ENCODE data around the gene ODAD4.

The ODAD4 gene, protein sequence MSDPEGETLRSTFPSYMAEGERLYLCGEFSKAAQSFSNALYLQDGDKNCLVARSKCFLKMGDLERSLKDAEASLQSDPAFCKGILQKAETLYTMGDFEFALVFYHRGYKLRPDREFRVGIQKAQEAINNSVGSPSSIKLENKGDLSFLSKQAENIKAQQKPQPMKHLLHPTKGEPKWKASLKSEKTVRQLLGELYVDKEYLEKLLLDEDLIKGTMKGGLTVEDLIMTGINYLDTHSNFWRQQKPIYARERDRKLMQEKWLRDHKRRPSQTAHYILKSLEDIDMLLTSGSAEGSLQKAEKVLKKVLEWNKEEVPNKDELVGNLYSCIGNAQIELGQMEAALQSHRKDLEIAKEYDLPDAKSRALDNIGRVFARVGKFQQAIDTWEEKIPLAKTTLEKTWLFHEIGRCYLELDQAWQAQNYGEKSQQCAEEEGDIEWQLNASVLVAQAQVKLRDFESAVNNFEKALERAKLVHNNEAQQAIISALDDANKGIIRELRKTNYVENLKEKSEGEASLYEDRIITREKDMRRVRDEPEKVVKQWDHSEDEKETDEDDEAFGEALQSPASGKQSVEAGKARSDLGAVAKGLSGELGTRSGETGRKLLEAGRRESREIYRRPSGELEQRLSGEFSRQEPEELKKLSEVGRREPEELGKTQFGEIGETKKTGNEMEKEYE

DNA sequence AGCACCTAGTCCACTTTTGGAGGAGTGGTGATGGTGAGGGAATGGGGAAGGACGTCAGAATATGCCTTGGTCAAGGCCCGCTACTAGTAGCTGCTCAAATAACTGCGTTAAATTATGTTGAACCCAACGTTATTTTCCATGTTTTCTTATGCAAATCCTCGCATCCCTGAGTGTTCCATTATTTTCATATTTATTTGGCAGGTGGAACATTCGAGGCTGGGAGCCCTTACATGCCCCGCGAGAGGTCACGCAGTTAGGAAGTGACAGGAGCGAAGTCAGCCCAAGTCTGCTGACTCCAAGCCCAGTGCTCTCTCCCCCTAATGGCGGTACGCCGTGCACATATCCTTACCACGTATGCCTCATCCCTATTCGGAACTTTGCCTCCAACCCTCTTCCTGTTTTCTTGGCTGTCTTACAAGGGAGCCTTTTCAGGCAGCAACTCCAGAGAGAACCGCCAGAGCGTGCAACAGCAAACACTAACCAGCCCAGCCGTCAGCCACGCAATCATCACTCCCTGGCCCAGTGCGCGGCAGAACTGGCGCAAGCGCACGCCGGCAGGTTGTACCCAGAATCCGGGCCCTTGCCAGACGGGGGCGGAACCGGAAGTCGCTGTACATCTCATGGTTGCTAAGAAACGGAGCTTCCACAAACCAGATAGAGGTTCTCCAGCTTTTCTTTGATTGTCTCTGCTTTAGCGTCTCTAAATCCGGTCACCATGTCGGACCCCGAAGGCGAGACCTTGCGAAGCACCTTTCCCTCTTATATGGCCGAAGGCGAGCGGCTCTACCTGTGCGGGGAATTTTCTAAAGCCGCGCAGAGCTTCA lies at the start of gene ODAD4:
ODAD4 (plus strand) TSS at position 609 of the 824 bp plus-strand sequence; CDS start at position 716, 107 bp downstream.
- DNase-seq: peak; percentile 96

DNA sequence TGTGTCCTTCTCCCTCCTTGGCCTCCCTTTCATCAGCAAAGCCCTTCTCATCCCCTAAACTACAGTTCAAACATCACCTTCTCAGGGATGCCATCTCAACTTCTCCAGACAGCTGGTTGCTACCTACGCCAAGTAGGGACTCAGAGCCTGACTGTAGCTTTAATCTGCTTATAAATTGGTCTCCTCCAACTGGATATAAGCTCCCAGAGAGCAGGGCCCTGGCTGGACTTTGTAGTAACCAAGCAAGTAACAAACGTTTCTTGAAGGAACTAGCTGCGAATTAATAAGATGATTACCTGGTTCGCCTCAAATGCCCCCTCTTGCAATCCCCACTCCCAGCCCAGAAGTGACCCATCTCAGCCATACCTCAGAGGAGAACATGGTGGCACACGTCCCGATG lies 47.7 kb upstream of the ODAD4 start:
- DNase-seq: no peak

DNA sequence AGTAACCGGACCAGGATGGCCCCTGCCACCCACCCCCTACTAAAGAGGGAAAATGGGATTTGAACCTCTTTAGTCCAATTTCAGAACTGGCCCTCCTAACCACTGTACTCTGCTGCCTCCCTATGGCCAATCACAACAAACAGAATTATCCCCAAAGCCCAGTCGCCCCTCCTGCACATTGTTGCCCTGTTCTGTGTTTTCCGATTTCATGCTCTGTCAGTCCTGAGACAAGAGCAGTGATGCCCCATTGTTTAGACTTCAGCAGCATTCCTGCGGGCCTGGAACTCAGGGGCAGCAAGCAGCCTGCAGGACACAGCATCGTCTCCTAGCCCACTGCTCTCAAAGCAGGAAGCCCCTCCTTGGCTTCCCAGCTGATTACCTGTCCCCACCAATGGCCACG lies 44.7 kb upstream of the ODAD4 start:
- peak; percentile 8 for DNase-seq

DNA sequence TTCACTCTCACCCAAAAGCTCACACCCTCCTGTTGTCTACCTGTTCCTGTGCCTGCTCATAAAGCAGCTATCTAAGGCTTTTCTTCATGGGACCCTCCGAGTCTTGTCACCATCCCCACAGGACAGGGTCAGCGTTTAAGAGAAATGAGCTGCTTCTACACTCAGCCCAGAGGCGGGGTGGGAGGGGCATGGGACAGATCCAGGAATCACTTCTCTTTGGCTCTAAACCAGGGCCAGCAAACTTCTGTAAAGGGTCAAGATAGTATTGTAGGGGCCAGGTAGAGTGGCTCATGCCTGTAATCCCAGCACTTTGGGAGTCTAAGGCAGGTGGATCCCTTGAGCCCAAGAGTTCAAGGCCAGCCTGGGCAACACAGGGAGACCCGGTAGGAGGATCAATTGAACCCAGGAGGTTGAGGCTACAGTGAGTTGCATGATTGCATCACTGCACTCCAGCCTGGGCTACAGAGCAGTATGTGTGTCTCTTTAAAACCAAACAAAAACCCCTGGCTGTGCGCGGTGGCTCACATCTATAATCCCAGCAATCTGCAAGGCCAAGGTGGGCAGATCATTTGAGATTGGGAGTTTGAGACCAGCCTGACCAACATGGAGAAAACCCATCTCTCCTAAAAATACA lies 42.0 kb upstream of the ODAD4 start:
- no peak for DNase-seq

DNA sequence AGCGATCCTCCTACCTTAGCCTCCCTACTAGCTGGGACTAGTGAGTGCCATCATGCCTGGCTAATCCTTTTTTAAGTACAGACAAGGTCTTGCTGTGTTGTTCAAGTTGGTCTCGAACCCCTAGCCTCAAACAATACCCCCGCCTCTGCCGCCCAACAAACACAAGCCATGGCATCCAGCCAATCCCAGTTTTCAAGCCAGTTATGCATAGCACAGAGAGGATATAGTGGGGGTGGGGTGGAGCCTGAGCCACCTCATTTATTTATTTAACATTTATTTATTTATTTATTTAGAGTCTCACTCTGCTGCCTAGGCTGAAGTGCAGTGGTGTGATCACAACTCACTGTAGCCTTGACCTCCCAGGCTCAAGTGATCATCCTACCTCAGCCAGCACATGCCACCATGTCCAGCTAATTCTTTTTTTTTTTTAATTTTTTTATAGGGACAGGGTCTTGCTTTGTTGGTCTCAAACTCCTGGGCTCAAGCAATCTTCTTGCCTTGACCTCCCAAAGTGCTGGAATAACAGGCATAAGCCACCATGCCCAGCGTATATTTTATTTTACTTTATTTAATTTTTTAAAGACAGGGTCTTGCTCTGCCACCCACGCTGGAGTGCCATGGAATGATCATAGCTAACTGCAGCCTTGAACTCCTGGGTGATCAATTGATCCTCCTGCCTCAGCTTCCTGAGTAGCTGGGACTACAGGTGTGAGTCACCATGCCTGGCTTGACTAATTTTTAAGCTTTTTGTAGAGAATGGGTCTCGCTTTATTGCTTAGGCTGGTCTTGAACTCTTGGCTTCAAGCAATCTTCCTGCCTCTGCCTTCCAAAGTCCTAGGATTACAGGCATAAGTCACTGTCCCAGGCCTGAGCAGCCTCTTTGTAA lies 39.0 kb upstream of the ODAD4 start:
- no peak for DNase-seq

DNA sequence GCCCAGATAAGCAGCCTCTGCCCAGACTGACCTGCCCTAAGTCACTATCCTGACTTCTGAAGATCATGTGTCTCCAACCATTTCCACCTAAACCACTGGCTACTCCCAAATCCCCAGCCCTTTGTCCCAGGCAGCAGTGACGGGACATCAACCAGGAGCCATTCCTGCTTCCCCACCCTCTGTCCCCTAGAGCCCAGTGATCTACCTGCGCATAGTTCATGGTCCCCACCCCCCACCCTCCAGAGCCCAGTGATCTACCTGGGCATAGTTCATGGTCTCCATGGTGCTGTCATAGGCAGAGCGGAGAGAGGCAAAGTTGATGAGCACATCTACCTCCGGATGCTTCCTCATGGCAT lies 38.4 kb upstream of the ODAD4 start:
- DNase-seq: no peak

DNA sequence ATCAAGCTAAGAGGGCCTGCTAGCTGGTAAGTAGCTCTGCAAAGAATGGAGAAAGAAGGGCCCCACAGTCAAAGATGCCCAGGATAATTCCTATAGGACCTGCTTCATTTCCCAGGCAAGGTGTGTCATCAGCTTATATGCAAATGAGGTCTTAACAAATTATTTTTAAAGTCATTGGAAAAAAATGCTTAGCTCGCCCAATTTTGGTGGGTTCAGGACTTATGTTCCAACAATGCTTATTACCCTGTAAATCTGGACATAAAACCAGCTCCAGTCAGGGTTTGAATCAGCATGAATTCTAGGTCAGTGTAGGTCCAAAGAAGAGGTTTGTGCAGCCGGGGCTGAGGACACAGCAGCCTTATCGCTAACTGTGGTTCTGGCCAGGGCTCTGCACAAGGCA lies 37.0 kb upstream of the ODAD4 start:
- DNase-seq: no peak

DNA sequence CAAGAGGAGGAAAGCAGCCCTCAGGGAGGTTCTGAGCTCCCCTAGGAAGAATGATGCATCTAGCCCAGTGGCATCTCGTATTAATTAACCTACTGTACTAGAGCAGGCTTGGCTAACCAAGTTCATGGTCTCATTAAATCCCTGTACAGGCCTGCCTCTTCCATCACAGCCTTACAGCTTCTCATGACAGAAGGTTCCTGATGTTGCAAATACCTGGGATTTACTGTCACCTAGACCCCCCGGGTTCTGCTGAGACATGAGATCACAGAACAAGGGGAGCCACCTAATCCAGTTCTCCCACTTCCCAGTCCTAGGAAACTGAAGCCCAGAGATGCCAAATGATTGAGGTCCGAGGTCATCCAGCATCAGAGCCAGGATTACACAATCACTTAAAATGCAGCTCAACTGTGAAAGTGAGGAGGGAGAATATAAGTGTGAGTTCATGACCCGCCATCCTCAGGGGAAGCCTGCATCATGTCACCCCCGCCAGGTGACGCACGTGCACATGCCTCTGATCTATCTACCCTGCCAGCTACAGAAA lies 35.6 kb upstream of the ODAD4 start:
- no peak for DNase-seq

DNA sequence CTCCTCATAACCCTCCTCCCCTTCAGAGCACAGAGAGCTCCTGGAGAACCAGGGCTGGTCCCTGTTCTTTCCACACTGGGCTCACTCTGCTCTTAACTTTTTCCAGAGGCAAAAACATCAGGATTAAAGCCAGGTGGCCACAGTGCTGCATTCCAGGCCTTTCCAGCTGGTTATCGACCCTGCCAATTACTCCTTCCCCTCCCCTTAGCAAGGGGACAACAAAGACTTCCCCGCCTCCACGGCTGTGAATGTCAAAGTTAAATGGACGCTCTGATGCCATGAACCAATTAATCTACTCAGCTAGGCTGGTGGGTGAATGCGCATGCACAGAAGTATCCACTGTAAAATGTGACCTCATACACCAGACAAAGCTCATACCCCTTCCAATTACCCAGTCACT lies 34.8 kb upstream of the ODAD4 start:
- DNase-seq: no peak

DNA sequence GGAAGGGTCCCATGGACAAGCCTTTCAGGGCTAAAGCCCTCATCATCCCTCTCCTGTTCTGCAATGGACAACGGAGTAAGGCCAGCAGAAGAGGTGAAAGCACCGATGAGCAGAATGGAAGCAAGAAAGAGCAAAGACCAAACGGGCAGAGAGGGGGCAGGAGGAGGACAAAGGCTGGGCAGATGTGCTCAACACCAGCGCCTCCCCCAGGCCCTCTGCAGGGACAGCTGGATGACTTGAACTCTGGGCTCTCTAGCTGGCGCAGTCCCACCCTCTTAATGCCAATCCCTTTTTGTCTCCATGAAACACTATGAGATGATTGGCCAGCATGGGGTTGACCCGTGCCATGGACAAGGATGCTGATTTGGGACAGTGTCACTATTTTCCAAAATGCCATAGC lies 33.7 kb upstream of the ODAD4 start:
- DNase-seq: no peak

DNA sequence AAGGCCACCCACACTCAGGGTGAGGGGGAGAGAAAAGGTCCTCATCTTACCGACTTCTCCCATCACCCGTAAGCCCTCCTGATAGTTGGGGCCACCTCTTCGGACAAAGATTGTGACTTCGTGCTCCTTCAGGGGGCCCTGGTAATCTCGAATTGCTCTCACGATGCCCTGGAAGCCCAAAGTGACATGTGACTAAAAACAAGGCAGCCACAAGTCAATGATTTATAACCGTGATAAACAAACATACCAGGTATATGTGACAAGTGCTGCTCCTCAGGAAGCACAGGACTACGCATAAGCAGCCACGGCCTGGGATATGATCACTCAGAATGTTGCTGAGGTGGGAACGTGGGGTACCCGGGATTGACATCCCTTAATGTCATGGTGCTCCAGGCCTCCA lies 28.8 kb upstream of the ODAD4 start:
- no peak for DNase-seq

DNA sequence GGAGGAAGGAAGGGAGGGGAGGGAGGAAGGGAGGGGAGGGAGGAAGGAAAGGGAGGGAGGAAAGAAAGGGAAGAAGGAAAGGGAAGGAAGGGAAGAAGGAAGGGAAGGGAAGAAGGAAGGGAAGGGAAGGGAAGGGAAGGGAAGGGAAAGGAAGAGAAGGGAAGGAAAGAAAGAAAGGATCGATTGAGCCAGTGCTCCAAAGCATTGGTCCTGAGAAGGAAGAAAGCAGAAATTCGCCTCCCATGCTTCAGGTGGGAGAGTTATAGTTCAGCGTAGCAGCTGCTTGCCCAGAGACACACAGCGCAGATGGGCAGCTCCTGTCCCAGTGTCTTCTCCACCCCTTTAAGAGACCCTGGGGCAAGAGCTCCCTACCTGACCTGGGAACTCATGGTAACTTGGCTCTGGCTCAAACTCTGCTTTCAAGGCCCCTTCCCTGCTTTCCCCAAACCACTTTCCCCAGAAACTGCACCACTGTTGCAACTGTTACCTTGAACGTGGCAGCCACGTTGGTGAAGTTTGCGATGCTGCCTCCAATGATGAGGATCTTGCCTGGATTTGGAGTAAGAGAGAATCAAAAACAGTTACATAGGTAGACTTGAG lies 26.1 kb upstream of the ODAD4 start:
- DNase-seq: no peak

DNA sequence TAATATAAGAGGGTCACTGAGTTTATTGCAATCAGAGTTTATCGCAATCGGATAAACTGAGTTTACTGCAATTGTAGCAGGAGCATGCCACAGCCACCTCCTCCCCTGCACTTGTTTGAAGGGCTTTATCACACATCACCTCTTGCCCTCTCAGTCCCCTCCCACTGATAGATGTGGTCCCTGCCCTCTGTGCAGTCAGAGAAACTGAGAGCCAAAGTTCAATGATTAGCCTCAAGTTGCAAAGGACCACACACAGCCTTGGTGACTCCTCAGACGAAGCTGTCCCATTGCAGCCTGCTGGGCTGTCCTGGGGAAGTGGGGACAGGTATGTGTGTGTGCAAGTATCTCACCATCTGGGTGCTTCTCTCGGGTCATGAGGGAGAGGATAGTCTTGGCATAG lies 25.2 kb upstream of the ODAD4 start:
- no peak for DNase-seq

DNA sequence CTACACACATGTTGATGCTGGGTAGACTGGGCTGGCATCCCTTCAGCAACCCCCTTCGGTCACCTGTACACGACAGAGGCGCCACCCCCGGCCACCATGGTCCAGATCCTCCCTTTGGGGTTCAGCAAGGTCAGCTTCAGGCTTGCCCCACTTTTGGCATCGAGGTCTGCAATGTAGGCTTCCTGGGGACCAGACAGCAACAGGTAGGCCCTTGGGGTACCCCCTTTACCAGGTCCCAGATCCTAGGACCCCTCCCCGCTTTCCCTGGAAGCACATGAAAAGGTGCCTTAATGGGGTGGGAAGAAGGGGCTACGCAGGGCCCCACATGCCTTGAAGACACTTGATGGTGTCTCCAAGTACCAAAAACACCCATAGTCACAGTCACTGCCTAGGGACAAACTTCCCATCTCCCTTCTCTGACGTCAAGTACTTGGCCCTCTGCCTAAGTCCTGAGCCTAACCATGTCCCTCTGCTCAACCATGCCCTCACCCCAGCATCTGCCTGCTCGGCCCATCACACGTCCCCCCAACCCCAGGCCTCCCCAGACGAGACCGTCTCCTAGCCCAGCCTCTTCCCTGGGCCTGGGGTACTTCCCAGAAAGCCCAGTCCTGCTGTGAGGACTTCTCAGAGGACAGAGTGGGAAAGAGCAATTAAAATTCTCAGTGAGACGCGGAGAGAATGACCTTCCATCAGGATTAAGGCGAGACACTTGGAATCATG lies 23.8 kb upstream of the ODAD4 start:
- DNase-seq: no peak

DNA sequence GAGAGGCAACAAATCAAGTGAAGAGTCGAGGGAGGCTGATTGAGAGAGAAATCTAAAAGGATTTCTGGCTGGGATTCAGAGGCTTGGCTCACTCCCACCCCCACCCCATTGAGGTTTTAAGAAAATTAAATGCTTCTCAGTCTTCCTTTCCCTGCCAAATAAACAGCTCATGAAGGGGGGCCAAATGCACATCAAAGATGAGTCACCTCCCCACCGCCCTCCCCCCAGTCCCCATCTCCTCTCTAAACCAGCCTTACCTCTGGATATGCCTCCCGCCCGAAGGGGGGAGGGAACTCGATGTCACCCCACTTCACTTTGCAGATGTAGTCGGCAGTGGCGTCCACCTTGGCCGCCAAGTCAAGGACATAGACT lies 23.2 kb upstream of the ODAD4 start:
- DNase-seq: no peak

DNA sequence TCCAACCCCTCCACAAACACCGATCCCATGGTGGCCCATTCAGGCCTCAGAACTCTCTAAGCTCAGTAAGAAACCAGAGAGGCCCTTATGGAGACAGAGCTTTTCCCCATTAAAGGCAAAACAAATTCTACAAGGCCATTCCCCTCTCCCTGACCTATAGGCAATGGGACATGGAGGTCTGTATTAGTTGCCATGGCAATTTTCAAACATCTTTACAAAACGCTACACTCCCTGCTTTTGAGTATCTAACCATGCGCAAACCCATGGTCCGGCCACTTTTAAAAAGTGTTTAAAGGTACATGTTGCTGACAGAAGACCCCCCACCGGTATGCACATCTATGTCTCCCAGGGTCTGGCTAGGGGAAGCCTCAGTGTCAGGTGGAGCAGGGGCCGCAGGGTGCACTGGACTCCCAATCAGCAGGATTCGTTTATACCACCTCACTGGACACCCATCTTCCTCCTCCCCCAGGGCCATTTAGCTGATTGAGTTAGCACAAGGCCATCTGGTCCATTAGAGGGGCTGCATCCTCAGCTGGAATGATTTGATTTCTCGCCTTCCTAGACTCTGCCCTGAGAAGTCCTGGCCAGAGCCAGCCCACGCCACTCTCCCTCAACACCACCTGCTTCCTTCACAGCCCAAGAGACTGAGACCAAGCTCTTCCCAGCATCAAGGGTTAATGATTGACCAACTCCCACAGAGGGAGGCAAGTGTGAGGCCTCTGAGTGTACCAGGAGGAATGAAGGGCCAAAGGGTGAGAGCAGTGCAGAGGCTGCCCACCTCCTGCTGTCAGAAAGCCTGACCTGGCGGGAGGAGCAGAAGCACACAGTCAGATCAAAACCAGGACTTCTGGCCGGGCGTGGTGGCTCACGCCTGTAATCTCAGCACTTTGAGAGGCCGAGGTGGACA lies 22.5 kb upstream of the ODAD4 start:
- no peak for DNase-seq

DNA sequence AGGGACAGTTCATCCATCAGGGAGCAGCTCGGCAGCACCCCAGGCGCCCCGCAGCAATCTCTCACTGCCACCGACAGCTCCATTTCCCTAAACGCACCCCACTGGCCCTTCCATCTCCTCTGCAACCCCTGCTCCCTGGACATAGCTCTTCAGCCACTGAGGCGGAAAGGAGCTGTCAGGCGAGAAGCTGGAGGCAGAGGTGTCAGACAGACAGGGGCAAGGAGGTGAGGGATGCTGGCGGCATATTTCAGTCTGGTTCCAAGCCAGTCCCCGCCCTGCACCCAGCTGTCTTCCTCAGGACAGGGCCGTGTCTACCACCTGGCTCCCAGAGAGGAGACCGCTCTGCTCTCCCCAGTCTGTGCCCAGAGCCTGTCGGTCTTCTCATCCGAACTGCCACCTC lies 21.3 kb upstream of the ODAD4 start:
- DNase-seq: no peak

DNA sequence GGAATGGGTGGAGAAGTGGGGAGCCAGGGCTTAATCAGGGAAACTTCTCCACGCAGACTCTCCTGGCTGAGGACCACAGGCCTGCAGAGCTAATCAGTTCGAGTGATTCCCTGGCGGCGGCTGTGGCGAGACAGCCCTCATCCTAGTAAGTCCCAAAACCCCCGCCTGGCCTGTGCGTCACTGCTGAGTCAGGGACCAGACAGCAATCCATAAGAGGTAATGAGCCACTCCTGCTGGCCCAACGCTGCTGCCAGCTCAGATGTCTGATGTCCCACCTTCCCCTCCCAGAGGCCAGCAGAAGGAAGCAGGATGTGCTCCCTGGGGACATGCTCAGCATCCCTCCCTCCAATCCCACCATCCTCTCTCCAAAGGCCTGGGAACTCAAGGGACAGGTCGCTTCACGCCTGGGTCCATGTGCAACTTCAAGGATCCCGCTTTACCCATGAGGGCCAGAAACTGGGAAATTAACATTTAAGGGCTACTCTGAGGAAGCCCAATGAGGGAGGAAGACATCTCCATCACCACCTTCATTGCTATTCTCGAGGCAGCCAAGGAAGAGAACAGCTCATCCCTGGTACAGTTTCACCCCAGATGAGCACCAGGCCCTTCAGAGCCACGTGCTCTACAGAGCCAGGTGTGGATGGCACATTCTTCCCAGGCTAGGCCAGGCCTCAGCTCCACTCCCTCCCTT lies 19.6 kb upstream of the ODAD4 start:
- no peak for DNase-seq

DNA sequence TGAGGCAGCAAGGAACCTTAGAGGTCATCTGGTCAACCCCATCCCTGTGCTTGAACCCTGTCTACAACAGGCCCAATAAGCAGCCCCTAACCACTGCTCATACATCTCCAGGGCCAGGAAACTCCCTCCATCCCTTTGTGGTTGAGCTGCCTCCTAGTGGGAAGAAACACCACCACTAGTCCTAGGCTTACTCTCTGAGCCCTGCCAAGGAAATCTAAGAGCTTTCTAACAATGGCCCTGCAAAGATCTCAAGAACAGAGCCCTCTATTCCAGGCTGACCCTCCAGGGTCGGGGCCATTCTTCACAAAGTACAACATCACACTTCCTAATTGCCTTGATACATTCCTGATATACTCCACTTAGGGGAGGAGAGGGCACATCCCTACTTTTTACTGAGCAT lies 17.5 kb upstream of the ODAD4 start:
- no peak for DNase-seq

All from CD4-positive, alpha-beta T cell treated with Interleukin-10 for 1 hour (primary cell).